T-helper 9 cell (primary cell): ENCODE results near the gene ERMAP.
A peak's percentile ranks its signal among the peaks of the same experiment; 100 is the strongest.

Experiments used
- DNase-seq: peaks from one replicate; pipeline ENCODE4 v3.0.0-alpha.2; 2020
- total RNA-seq, 2 donors: gene quantifications; one replicate each; lab custom pipeline; 2026; lab: John Stamatoyannopoulos, UW

The ERMAP gene
- 8.9 to 11.7 reads per million in 2 donors for total RNA-seq

DNA sequence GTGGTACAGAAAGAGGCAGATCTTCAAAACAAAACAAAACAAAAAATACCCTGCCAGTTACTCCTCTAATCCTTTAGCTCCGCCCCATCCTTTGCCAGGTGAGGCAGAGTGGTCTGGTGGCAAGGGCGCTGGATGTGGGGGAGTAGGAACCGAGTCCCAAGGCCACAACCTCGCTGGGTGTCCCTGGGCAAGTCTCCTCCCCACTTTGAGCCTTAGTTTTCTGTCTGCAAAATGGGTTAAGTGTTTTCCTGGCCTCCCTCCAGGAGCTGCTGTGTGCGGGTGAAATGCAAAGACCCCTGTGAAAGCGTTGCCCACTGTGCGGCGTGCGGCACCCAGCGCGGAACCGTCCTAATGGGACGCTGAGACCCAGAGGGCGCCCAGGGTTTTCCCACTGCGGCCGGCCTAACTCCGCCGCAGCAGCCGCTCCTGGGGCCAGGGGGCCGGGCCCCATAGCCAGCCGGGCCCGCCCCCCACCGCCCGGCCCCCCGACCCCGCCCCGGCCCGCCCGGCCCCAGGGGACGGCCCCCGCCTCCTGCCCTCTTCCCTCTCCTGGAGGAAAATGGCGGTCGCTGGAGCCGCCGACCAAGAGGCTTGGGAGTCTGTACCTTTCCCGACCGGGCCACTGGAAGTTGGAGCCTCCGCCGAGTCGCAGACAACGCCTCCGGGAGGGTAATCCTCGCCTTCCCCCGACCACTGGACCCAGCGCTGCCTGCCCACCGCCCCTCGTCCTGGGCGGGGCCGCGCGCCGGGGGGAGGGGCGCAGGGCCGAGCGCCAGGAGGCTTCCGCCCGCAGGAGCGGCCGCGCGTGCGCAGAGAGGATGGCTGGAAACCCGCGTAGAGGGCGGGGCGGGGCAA is at the start of gene ERMAP, which contains the start of gene SVBP:
TSS of gene ERMAP (plus strand) at position 538 of the 855 bp plus-strand sequence. CDS start 13,327 bp downstream, outside the sequence.
TSS of gene SVBP (minus strand) at position 813 of the 855 bp plus-strand sequence. CDS start 853 bp downstream, outside the sequence.
- DNase-seq, result peak; percentile 97

DNA sequence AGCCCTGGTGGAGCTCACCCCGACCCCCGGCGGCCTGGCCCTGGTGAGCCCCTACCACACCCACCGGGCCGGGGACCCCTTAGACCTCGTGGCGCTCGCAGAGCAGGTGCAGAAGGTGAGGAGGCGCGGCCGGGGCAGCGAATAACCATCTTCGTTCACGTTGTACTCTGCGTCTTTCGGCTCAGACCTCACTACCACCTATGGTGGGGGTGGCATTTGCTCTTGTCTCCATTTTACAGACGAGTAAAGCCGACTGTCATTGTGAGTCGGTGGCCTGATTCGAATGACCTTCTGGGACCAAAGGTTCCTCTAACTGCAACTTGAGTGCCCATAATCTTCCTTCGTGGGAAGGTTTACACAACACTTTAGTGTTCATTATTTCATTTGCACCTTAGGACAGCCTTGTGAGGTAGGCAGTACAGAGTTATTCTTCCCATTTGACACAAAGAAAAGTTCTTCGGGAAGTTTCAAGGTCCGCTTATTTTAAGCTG is 49.4 kb upstream of the ERMAP start:
- DNase-seq, result no peak

DNA sequence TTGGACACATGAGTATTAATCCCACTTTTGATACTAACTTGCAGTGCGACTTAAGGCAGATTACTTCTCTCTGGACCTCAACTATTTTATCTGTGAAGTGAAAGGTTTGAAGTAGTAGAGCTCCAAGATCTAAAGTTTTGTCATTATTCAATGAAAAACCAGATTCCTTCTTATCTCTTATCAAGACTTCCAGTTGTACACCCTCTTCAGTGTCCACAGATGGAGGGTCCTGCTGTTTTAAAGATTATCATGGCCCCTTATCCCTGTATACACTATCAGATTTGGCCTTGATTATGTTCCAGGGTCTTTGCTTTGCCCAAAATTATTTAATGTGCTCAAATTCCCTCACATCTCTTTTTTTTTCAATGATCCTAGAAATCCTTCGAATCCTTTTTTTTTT is 48.8 kb upstream of the ERMAP start:
- no peak for DNase-seq

GRCh38 chr1:42769811-42770210 is 47.1 kb upstream of the ERMAP start:
- no peak for DNase-seq

GRCh38 chr1:42773420-42773819 is 43.5 kb upstream of the ERMAP start:
- DNase-seq, result no peak

- no peak for DNase-seq
These were observed 41.9 kb upstream of the ERMAP start for GRCh38 chr1:42774928-42775526.

GRCh38 chr1:42776502-42776901 is 40.4 kb upstream of the ERMAP start:
- DNase-seq, result no peak

DNA sequence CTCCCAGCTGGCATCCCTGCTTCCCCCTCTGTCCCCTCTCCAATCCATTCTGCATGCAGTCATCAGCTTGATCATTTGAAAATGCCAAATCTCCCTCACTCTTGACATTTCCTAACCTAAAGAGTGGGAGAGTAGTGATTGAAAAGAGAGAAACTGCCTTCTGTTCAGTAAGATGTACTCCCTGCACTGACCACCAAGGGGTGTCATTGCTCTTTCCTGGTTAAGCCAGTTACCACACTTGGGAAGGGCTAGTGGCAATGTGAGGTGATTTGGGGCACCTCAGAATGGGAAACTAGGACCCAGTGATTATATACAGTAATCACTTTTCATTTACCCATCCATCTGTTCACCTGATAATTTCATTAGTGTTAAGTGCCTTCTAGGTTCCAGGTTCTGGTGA is 39.1 kb upstream of the ERMAP start:
- no peak for DNase-seq

DNA sequence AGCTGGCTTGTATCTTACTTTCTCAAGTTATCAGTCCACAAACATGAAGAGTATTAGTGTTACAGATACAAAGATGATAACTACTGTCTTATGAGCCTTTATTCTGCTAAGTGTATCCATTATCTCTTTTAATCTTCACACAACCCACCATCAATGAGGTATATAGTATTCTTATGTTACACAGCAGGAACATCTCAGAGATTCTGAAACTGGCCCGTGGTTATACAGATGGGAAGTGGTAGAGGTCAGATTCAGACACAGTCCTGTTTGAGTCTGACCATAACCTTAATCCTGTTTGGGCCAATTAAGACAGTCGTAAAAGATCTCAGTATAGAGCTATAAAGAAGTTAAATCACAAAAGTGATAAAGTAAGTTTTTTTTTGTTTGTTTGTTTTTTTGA is 37.2 kb upstream of the ERMAP start:
- DNase-seq, result no peak

- DNase-seq, result no peak
These were observed 36.7 kb upstream of the ERMAP start for GRCh38 chr1:42780176-42780575.

- DNase-seq, result no peak
These were observed 33.8 kb upstream of the ERMAP start for GRCh38 chr1:42783092-42783491.

- DNase-seq, result no peak
These were observed 32.4 kb upstream of the ERMAP start for GRCh38 chr1:42784547-42784945.

DNA sequence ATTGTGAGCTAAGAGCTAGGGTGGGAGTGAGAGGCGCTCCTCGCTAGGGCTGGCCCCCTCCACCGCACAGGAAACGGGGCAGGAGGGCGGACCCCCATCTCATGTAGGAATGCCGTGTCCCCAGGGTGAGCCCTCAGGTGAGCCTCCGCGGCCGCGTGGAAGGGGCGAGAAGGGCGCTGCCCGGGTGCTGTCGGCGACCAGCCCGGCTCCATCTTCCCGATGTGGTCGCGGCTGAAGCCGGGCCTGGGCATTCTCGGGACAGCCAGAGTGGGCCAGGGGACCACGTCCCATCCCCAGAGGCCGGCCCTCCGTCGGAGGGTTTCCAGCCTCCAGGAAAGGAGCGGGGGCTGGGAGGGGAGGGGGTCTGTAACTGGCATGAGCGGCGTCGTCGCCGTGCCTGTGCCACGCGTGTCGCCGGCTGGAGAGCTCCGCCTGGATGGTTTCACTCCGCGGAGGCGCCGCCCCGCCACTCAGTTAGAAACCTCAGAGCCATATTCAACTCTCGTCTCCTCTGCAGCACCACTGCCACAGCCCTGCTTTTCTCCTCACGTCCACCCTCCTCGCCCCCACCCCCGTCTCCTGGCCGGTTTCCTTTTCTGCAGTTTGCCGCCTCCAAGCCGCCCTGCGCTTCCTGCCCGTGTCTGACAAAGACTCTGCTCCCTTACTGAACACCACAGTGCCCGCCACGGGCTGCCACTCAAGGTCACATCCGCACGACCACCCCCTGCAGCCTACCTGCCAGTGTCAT is 31.8 kb upstream of the ERMAP start, which contains the start of gene TMEM269:
TSS of gene TMEM269 (plus strand) at position 46 of the 748 bp plus-strand sequence. CDS start 4,903 bp downstream, outside the sequence.
- peak; percentile 13 for DNase-seq

- DNase-seq, result no peak
These were observed 30.8 kb upstream of the ERMAP start for GRCh38 chr1:42786097-42786496.

DNA sequence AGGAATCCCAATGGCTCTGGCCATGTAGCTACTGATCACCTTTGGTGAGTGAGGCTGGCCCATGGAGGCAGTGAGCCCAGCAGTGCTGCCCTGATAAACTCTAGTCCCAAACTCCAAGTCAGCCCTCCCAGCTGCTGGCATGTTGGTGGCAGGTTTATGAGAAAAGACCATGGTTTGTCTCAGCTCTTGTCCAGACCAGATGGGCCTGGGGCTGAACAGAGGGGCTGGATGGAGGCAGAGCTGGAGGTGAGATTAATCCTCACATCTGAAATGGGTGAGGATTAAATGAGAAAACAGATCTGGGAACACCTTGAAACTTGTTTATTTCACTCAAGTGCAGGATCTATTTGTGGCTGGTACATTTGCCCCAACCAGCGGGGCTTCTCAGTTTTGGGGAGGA is 28.9 kb upstream of the ERMAP start:
- DNase-seq, result no peak

DNA sequence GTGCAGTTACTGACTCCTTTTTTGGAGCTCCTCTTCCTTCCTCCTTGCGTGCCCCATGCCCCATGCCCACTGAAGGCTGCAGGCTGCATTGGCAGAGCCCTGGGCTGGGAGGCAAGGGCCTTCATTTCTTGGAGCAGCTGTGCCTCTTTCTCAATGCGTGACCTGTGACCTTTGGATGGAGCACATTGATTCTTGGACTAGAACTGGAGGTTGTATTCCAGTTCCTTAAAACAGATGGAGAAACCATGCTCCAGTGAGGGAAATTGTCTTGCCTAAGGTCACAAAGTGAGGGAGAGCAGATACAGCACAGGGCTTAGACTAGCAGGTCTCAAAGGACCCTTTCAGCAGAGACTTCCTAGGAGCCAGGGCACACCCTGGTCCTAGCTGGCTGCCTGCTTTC is 23.1 kb upstream of the ERMAP start:
- no peak for DNase-seq

GRCh38 chr1:42797414-42797813 is 19.5 kb upstream of the ERMAP start:
- no peak for DNase-seq

- no peak for DNase-seq
These were observed 18.9 kb upstream of the ERMAP start for GRCh38 chr1:42797979-42798378.

- DNase-seq, result no peak
These were observed 15.0 kb upstream of the ERMAP start for GRCh38 chr1:42801832-42802473.

DNA sequence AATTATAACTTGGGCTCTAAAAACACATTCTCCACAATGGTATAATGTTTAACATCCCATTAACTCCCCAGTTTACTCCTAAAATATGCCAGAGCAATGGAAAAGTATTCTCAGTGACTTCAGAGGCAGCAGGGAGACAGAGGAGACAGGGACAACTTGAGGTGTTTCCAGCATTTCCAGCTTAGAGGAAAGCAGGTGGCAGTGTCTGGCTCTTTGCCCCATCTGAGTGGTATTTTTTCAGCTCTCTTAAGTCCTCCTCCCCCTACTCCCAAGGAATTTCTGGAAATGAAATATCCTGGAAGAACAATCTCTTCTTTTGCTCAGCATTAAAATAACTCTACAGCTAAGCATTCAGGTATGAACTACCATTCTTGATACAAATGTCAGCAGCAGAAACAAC is 10.8 kb upstream of the ERMAP start:
- no peak for DNase-seq

- DNase-seq, result no peak
These were observed 10.3 kb upstream of the ERMAP start for GRCh38 chr1:42806593-42806992.

GRCh38 chr1:42807056-42807668 is 9.8 kb upstream of the ERMAP start:
- DNase-seq, result no peak
